ENCODE measurements around the gene PLA2G4F.

- no peak for TF ChIP-seq POLR2A (IDR thresholded peaks at IDR 0.05)
- TF ChIP-seq CTCF (IDR thresholded peaks at IDR 0.05): no peak
Observed at GRCh38 chr15:42165106-42165505, 8.7 kb upstream of the PLA2G4F start.

Measured in body of pancreas (tissue), 4 donors.